GM23248 (cell line): ENCODE data around the gene CCDC32. TPM values are rescaled to one million over a fixed set of nuclear protein-coding genes. Genes with fewer than 3 reads are reported as not detected.

Experiments used
- DNase-seq: peaks from one replicate; pipeline ENCODE4 v3.0.0-alpha.2; 2015
- H2AFZ ChIP-seq: fragments of 200-600 bp; sonication (generic); 2 replicates; pipeline ENCODE4 v1.6.1; 2016; ENCODE audit warnings: antibody characterized with exemption
- H3F3A ChIP-seq: fragments of 200-600 bp; sonication (generic); 2 replicates; pipeline ENCODE4 v1.6.1; 2016; ENCODE audit warnings: mild to moderate bottlenecking, antibody characterized with exemption, mixed run types; ENCODE audit not compliant: insufficient read depth
- H3K27ac ChIP-seq: fragments of 200-600 bp; sonication (generic); 2 replicates; pipeline ENCODE4 v1.5.1; 2016; ENCODE audit warnings: mild to moderate bottlenecking
- H3K27me3 ChIP-seq: fragments of 200-600 bp; sonication (generic); replicated peaks from 2 replicates; pipeline ENCODE4 v1.6.1; 2016; ENCODE audit warnings: mild to moderate bottlenecking; ENCODE audit not compliant: insufficient read depth
- H3K36me3 ChIP-seq: fragments of 200-600 bp; sonication (generic); 2 replicates; pipeline ENCODE4 v1.6.1; 2016; ENCODE audit warnings: low read depth, mild to moderate bottlenecking
- H3K4me1 ChIP-seq: fragments of 200-600 bp; sonication (generic); 2 replicates; pipeline ENCODE4 v1.6.1; 2016; ENCODE audit warnings: mild to moderate bottlenecking; ENCODE audit not compliant: insufficient read depth
- H3K4me2 ChIP-seq: fragments of 200-600 bp; sonication (generic); one replicate; pipeline ENCODE4 v1.6.1; 2016; ENCODE audit warnings: mild to moderate bottlenecking; ENCODE audit not compliant: unreplicated experiment
- H3K4me3 ChIP-seq: fragments of 200-600 bp; sonication (generic); 2 replicates; pipeline ENCODE4 v1.5.1; 2016; ENCODE audit warnings: mild to moderate bottlenecking
- H3K79me2 ChIP-seq: fragments of 200-600 bp; sonication (generic); 2 replicates; pipeline ENCODE4 v1.6.1; 2016; ENCODE audit warnings: mild to moderate bottlenecking; ENCODE audit not compliant: insufficient read depth
- H3K9ac ChIP-seq: fragments of 200-600 bp; sonication (generic); 2 replicates; pipeline ENCODE4 v1.6.1; 2016; ENCODE audit warnings: mild to moderate bottlenecking
- H3K9me2 ChIP-seq: fragments of 200-600 bp; sonication (generic); 2 replicates; pipeline ENCODE4 v1.6.1; 2016; ENCODE audit warnings: mixed run types, mild to moderate bottlenecking, moderate library complexity; ENCODE audit not compliant: insufficient read depth
- H3K9me3 ChIP-seq: fragments of 200-600 bp; sonication (generic); one replicate; pipeline ENCODE4 v1.6.1; 2017; ENCODE audit warnings: low read depth
- H4K20me1 ChIP-seq: fragments of 200-600 bp; sonication (generic); 2 replicates; pipeline ENCODE4 v1.6.0; 2016; ENCODE audit not compliant: insufficient read depth
- EZH2 ChIP-seq: fragments of 200-600 bp; sonication (generic); IDR thresholded peaks from 2 replicates; pipeline ENCODE4 v1.6.1; 2018; ENCODE audit warnings: antibody characterized with exemption, mild to moderate bottlenecking; ENCODE audit not compliant: insufficient read depth, poor library complexity, severe bottlenecking
- EZH2phosphoT487 ChIP-seq: fragments of 200-600 bp; sonication (generic); IDR thresholded peaks from 2 replicates; pipeline ENCODE4 v1.6.1; 2018; ENCODE audit warnings: antibody characterized with exemption, moderate library complexity, mild to moderate bottlenecking, low read depth; ENCODE audit not compliant: insufficient read depth
- WGBS, 2 experiments: methylation state at CpG; one replicate each; pipeline ENCODE4 v1.1.6; 2015 to 2017; ENCODE audit warnings: low lambda C conversion rate in 2 of 2, low coverage in 1 of 2; ENCODE audit errors: missing lambda C conversion rate in 2 of 2; 5-methylcytosine and 5-hydroxymethylcytosine counted together
- in situ Hi-C: fragments of 300-500 bp; cut with MboI; formaldehyde crosslinking; loops from 2 replicates; pipeline ENCODE4 v1.15.0; 2020
- polyA plus RNA-seq: library from polyadenylated mRNA; unstranded; fragments of >200 nt; fragmentation: Nextera tagmentation; extraction: Ambion mirVana; gene quantifications from 2 replicates; pipeline ENCODE4 v1.2.1, GENCODE V29; 2016
- total RNA-seq: library from RNA; depleted of rRNA; stranded (reverse); fragments of >200 nt; shearing (Covaris generic); gene quantifications from 2 replicates; pipeline ENCODE4 v1.2.3, GENCODE V29; 2014

The CCDC32 gene
- total and polyA plus RNA-seq, 2 experiments from 2014 or later: 29.5 to 44.7 TPM

- no peak for DNase-seq
- Histone ChIP-seq H3K79me2 (no peaks in the 10 kb centered on the region), H3K9me2 (no peaks in the 10 kb centered on the region), H3K4me1 (no peaks in the 10 kb centered on the region), H3F3A (no peaks in the 10 kb centered on the region), H4K20me1 (no peaks in the 10 kb centered on the region), H2AFZ (no peak overlapping the region), H3K36me3 (no peaks in the 10 kb centered on the region), H3K27ac (no peak overlapping the region), H3K4me3 (no peak overlapping the region), H3K9me3 (no peaks in the 10 kb centered on the region), H3K27me3 (no peaks in the 10 kb centered on the region), H3K9ac (no peak overlapping the region), H3K4me2 (no peak overlapping the region)
- 90% methylated on average over 2 of the region's 2 CpGs for WGBS, 2 experiments
- in situ Hi-C loops: no loop called here
- TF ChIP-seq EZH2phosphoT487 (no peak), EZH2 (no peak)
Observed at GRCh38 chr15:40516322-40516721, 48.5 kb downstream of the CCDC32 start.

- Histone ChIP-seq H3K27me3 (0 out of 2 replicates have a peak, but pooled peaks cover 7% of the 10 kb centered on the region), H3K9me3 (no peaks in the 10 kb centered on the region), H4K20me1 (no peaks in the 10 kb centered on the region), H3F3A (no peaks in the 10 kb centered on the region; the same call in 1 of the 2 replicates), H3K4me3 (no peak overlapping the region), H3K4me1 (no peaks in the 10 kb centered on the region), H3K9me2 (no peaks in the 10 kb centered on the region), H3K27ac (no peak overlapping the region), H3K36me3 (no peaks in the 10 kb centered on the region), H3K79me2 (no peaks in the 10 kb centered on the region), H3K9ac (no peak overlapping the region), H3K4me2 (no peak overlapping the region), H2AFZ (no peak overlapping the region)
- 76 to 85% methylated on average over 5 of the region's 5 CpGs for WGBS, 2 experiments
- in situ Hi-C loops: no loop called here
- TF ChIP-seq EZH2phosphoT487 (no peak), EZH2 (no peak)
- no peak for DNase-seq
Observed at GRCh38 chr15:40513609-40514008, 51.2 kb downstream of the CCDC32 start.

GRCh38 chr15:40512440-40512839 is 52.4 kb downstream of the CCDC32 start:
- Histone ChIP-seq H3K4me1 (no peaks in the 10 kb centered on the region), H3K9me3 (no peaks in the 10 kb centered on the region), H3K4me2 (no peak overlapping the region), H3K9me2 (no peaks in the 10 kb centered on the region), H3K27ac (no peak overlapping the region), H3K4me3 (no peak overlapping the region), H3K36me3 (no peaks in the 10 kb centered on the region), H3K9ac (no peak overlapping the region), H3K79me2 (no peaks in the 10 kb centered on the region), H2AFZ (no peak overlapping the region), H4K20me1 (no peaks in the 10 kb centered on the region), H3F3A (no peaks in the 10 kb centered on the region; the same call in 1 of the 2 replicates), H3K27me3 (0 out of 2 replicates have a peak, but pooled peaks cover 7% of the 10 kb centered on the region)
- WGBS, 2 experiments: 97 to 100% methylated on average over 2 of the region's 2 CpGs
- in situ Hi-C loops: no loop called here
- DNase-seq: no peak
- TF ChIP-seq EZH2 (no peak), EZH2phosphoT487 (no peak)

GRCh38 chr15:40511472-40512133 is 53.2 kb downstream of the CCDC32 start:
- 2 to 5% methylated on average over 42 to 60 of the region's 61 CpGs for WGBS, 2 experiments
- Histone ChIP-seq H3K4me3 (peak overlapping the region; percentile 71), H2AFZ (peak overlapping the region; percentile 81), H3F3A (no peaks in the 10 kb centered on the region; the same call in 1 of the 2 replicates), H4K20me1 (no peaks in the 10 kb centered on the region), H3K4me2 (peak overlapping the region; percentile 81), H3K9me2 (no peaks in the 10 kb centered on the region), H3K9ac (peak overlapping the region; percentile 47; the same call in 1 of the 2 replicates), H3K27me3 (0 out of 2 replicates have a peak, but pooled peaks cover 7% of the 10 kb centered on the region), H3K9me3 (no peaks in the 10 kb centered on the region), H3K27ac (no peak overlapping the region), H3K4me1 (no peaks in the 10 kb centered on the region), H3K36me3 (no peaks in the 10 kb centered on the region), H3K79me2 (no peaks in the 10 kb centered on the region)
- TF ChIP-seq EZH2 (no peak), EZH2phosphoT487 (no peak)
- DNase-seq: peak; percentile 76
- in situ Hi-C loops: no loop called here

- Histone ChIP-seq H4K20me1 (no peaks in the 10 kb centered on the region), H3F3A (no peaks in the 10 kb centered on the region; the same call in 1 of the 2 replicates), H3K4me1 (no peaks in the 10 kb centered on the region), H3K9me3 (no peaks in the 10 kb centered on the region), H3K27me3 (0 out of 2 replicates have a peak, but pooled peaks cover 7% of the 10 kb centered on the region), H3K4me2 (peak overlapping the region; percentile 81), H3K4me3 (peak overlapping the region; percentile 71), H3K79me2 (no peaks in the 10 kb centered on the region), H3K9me2 (no peaks in the 10 kb centered on the region), H3K9ac (peak overlapping the region; percentile 47; the same call in 1 of the 2 replicates), H3K36me3 (no peaks in the 10 kb centered on the region), H3K27ac (no peak overlapping the region), H2AFZ (peak overlapping the region; percentile 81)
- in situ Hi-C loops: no loop called here
- TF ChIP-seq EZH2phosphoT487 (no peak), EZH2 (no peak)
- no peak for DNase-seq
- WGBS, 2 experiments: 24 to 28% methylated on average over 22 of the region's 22 CpGs
Observed at GRCh38 chr15:40511093-40511471, 53.8 kb downstream of the CCDC32 start.
